Activated CD8-positive, alpha-beta memory T cell treated with anti-CD3 and anti-CD28 coated beads for 36 hours (primary cell): ENCODE data around the gene DNAJC25. TPM values are rescaled to one million over a fixed set of nuclear protein-coding genes. Genes with fewer than 3 reads are reported as not detected.
"Not testable (repeated sequence)": the region's sequence is repeated elsewhere in the genome, so short reads cannot be mapped to it uniquely, and the experiment has no call there.

Source experiments
- CTCF ChIA-PET: fragments of 350-600 bp; sonication (Branson Sonifier 250); formaldehyde crosslinking; loops from one replicate; lab custom pipeline; 2021; ENCODE audit warnings: antibody characterized with exemption; lab: Charles Lee
- POLR2A ChIA-PET: fragments of 350-600 bp; sonication (Branson Sonifier 250); formaldehyde crosslinking; loops from one replicate; lab custom pipeline; 2021; ENCODE audit warnings: antibody characterized with exemption; lab: Charles Lee
- total RNA-seq, 2 experiments: library from RNA; stranded (reverse); gene quantifications; one replicate each; pipeline ENCODE4 v1.2.3, GENCODE V29; 2021

The DNAJC25 gene
- total RNA-seq, 2 experiments from 2014 or later, result 7.6 to 7.9 TPM

DNA sequence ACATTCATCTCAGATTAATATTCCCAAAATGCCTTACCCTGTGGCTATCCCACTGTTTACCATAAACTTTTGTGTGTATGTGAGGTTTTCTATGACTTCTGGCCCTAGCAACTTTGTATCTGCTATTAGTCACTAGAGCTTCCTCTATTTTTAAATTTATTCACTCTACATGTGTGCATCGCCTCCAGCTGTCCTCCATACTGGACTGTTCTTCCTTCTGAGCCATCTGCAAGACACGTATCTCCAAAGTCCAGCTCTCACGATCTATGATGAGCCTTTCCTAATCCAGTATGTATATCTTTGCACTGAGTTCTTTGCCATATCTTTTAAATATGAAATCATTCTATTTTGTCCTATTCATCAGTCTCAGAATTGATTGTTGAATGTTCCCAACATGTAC, 28.6 kb downstream of the DNAJC25 start:
- POLR2A ChIA-PET, result no interaction called here
- CTCF ChIA-PET, result interaction anchor here (0.6 kb wide), 1 partner anchor 63 kb away, joined by 3 read pairs; no protein-coding TSS in a partner anchor

- ChIA-PET CTCF (interaction anchor here (0.9 kb wide), 1 partner anchor 70 kb away, joined by 3 read pairs; no protein-coding TSS in a partner anchor), POLR2A (interaction anchor here (2.3 kb wide), 1 partner anchor 30 kb away, joined by 16 read pairs; the partner anchor contains the start of gene DNAJC25)
Observed at GRCh38 chr9:111661150-111661801, 30.1 kb downstream of the DNAJC25 start, which contains the start of gene GNG10. GNG10 (plus strand) TSS chr9:111661605; CDS start chr9:111661635, 30 bp downstream.

- CTCF ChIA-PET, result interaction anchor here (0.7 kb wide), 1 partner anchor 671 kb away, joined by 3 read pairs; the partner anchor contains the start of gene PTBP3
- POLR2A ChIA-PET, result interaction anchor here (0.9 to 2.3 kb wide), 2 partner anchors 31 to 178 kb away, joined by 4 to 16 read pairs; partner anchors contain the start of genes DNAJC25 and ECPAS
Observed at GRCh38 chr9:111661802-111662521, 30.8 kb downstream of the DNAJC25 start.

GRCh38 chr9:111662576-111663300, 31.6 kb downstream of the DNAJC25 start:
- CTCF ChIA-PET, result interaction anchor here (0.7 kb wide), 1 partner anchor 671 kb away, joined by 3 read pairs; the partner anchor contains the start of gene PTBP3
- POLR2A ChIA-PET, result interaction anchor here (0.9 to 2.3 kb wide), 2 partner anchors 31 to 179 kb away, joined by 4 to 16 read pairs; partner anchors contain the start of genes DNAJC25 and ECPAS

DNA sequence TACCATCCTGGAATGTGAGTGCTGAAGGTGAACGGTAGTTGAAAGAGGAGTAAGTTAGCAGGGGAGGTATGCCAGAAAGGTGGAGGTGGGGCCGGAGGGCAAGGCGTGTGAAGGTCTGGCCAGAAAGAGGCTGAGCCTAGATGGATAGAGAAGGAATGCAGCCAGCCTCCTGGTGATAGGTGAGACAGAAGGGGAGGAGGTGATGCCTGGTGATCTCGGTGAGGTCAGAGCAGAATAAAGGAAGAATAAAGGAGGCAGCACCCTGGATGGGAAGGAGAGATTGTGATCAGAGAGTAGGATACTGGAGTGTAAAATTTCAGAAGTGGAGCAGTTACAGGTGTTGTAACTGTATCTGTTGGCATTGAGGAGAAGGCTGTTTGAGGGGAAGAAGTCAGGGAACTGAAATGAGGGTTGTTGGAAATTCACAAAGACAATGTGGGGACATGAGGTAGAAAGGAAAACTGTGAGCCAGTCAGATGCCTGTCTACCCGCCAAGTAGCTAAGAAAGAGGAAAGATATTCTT, 32.2 kb downstream of the DNAJC25 start:
- ChIA-PET CTCF (no interaction called here), POLR2A (no interaction called here)

DNA sequence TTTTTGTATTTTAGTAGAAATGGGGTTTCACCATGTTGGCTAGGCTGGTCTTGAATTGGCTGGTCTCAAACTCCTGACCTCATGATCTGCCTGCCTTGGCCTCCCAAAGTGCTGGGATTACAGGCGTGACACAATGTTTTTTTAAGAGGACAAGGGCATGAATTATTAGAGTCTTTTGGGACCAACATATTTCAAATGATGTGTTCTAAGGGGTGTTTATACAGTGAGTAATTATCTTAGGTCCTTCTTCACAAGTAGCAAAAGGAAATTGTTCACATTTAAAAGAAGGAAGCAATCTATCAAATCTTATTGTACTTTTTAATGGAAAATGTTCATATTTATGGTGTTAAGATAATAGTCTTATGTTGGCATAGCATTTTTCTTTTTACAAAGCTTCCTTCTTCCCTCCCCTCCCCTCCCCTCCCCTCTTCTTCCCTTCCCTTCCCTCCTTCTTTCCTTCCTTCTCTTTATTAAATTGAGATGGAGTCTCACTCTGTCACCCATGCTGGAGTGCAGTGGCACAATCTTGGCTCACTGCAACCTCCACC, 37.0 kb downstream of the DNAJC25 start:
- CTCF ChIA-PET, result no interaction called here
- POLR2A ChIA-PET, result no interaction called here

DNA sequence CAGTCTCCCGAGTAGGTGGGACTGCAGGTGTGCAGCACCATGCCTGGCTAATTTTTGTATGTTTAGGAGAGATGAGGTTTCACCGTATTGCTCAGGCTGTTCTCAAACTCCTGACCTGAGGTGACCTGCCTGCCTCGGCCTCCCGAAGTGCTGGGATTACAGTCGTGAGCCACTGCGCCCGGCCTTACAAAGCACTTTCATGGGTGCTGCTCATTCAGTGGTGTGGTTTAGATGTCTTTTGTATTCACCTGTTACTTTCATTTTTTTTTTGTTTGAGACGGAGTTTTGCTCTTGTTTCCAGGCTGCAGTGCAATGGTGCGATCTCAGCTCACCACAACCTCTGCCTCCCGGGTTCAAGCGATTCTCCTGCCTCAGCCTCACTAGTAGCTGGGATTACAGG, 37.5 kb downstream of the DNAJC25 start:
- POLR2A ChIA-PET, result interaction anchor here (0.6 kb wide), 1 partner anchor 84 kb away, joined by 3 read pairs; no protein-coding TSS in a partner anchor
- CTCF ChIA-PET, result not testable (repeated sequence)

GRCh38 chr9:111674319-111674718, 43.2 kb downstream of the DNAJC25 start:
- CTCF ChIA-PET, result no interaction called here
- POLR2A ChIA-PET, result no interaction called here

GRCh38 chr9:111676116-111676515, 45.0 kb downstream of the DNAJC25 start:
- ChIA-PET CTCF (no interaction called here), POLR2A (no interaction called here)

DNA sequence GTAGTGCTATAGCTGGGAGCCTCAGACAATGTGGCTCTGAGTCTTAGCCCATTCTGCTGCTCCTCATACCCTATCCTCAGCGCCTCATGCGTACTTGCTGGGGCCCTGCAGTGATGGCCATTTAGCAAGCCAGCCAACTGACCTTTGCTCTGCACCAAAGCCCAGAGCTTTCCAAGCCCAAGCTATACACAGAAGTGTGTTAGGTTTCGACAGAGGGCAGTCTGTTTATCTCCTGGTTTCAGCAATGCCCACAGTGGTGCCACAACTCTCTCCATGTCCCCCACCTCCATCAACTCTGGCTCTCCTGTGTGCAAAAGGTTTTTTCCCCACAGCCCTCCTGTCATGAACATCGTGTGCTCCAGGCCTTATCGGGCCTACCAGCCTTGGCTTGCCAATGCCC, 47.2 kb downstream of the DNAJC25 start:
- ChIA-PET CTCF (no interaction called here), POLR2A (no interaction called here)

DNA sequence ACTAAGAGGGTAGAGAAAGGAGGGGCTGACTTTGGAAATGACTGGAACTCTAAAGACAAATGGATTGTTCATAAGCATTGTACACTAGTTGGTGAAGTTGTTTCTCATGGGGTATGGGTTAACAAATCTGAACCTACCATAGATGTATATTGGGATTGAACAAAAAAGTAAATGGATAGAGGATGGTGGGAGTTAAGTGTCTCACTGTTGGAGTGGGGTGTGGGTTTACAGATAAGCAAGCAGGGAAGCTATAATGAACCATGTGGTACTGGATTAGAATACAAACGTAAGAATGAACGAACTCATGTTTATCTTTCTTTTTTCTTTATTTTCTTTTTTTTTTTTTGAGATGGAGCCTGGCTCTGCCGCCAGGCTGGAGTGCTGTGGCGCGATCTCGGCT, 48.1 kb downstream of the DNAJC25 start:
- ChIA-PET CTCF (no interaction called here), POLR2A (no interaction called here)

DNA sequence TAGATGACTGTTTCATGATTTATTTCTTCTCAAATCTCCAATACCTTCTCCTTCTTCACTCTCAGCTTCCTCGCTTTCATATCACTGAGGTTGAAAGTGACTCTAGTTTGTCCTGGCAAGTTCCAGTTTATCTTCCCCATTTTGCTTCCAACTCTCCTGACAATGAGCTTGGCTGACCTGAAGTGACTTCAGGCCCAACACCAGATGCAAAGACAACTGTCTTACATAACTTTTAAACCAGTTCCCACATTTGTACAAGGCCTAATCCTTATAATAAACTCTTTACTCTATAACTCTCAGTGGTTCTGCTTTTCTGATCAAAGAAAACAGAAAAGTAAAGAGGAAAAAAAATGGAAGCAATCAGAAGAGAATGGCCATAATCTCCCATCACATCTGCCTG, 52.3 kb downstream of the DNAJC25 start:
- ChIA-PET CTCF (no interaction called here), POLR2A (no interaction called here)

- CTCF ChIA-PET, result no interaction called here
- POLR2A ChIA-PET, result no interaction called here
Observed at GRCh38 chr9:111691672-111692329, 60.7 kb downstream of the DNAJC25 start.

DNA sequence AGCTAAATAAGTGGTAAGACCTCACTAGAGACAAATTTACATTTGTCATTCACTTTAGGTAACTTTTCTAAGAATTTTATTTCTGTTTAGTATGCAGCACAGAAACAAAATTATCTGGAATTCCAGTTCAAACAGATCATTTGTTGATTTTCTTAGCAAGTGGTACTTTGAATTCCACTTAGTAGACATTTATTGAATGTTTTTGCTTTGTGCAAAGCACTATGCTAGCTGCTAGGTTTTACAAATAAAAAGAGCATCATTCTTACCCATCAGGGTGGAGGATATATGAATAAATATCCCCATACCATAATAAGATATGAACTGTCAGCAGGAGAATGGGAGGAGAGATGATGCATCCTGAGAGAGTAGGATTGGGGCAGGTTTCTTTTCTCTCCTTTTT, 65.7 kb downstream of the DNAJC25 start:
- ChIA-PET POLR2A (no interaction called here), CTCF (no interaction called here)

- CTCF ChIA-PET, result no interaction called here
Observed at GRCh38 chr9:111700776-111701175, 69.6 kb downstream of the DNAJC25 start.

More at GRCh38 chr9:111700776-111701175, 69.6 kb downstream of the DNAJC25 start:
- POLR2A ChIA-PET, result interaction anchor here (0.6 kb wide), 1 partner anchor 1402 kb away, joined by 3 read pairs; no protein-coding TSS in a partner anchor
